Mesothelial cell of epicardium (in vitro differentiated cells): ENCODE measurements around the gene CPXM2. TPM values are rescaled to one million over a fixed set of nuclear protein-coding genes. Genes with fewer than 3 reads are reported as not detected.

ENCODE experiments used
- DNase-seq, 2 experiments: peaks; one replicate each; pipeline ENCODE4 v3.0.0; 2021; ENCODE audit warnings: low spot score in 2 of 2; ENCODE audit not compliant: unreplicated experiment in 2 of 2
- H3K27ac Mint-ChIP-seq: 2 replicates; pipeline ENCODE4 v1.8.0; 2021; ENCODE audit warnings: mixed read lengths
- H3K27me3 Mint-ChIP-seq: 2 replicates; pipeline ENCODE4 v1.8.0; 2021; ENCODE audit warnings: low read depth, mixed read lengths
- H3K36me3 Mint-ChIP-seq: 2 replicates; pipeline ENCODE4 v1.8.0; 2021; ENCODE audit warnings: mixed read lengths
- H3K4me1 Mint-ChIP-seq: 2 replicates; pipeline ENCODE4 v1.8.0; 2021; ENCODE audit warnings: mixed read lengths
- H3K4me3 Mint-ChIP-seq: 2 replicates; pipeline ENCODE4 v1.8.0; 2021; ENCODE audit warnings: mild to moderate bottlenecking, moderate library complexity, mixed read lengths
- H3K9me3 Mint-ChIP-seq: 2 replicates; pipeline ENCODE4 v1.8.0; 2021; ENCODE audit warnings: mixed read lengths
- total RNA-seq: library from RNA; stranded (reverse); gene quantifications from 3 replicates; pipeline ENCODE4 v1.2.1, GENCODE V29; 2021
- TF ChIP-seq, protein P1 (sequence below): fragments of 200-600 bp; sonication (generic); IDR thresholded peaks from one replicate; pipeline ENCODE4 v1.5.0; 2021; ENCODE audit warnings: antibody characterized with exemption; ENCODE audit not compliant: unreplicated experiment

CPXM2 gene
- total RNA-seq, 1 donor from 2014 or later: 0.92 TPM

DNA sequence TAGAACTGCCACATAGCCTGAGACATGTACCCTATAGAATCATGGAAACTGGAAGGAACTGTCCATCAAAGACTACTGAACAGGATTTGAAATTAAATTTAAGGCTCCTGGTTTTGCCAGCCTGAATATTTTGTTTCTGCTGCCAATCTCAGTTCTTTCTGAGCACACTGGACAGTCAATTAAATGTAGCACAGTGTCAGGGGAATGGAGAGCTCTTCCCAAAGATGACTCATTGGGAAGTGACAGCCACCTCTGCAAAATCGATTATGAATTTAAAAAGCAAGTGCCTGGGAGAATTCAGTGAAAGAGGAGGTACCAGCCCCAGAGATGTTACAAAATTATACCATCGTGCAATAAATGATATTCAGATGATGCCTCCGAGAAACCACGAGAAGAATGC lies 47.8 kb downstream of the CPXM2 start:
- DNase-seq: no peak
- Mint-ChIP-seq H3K4me1 (peaks cover 1% of the 10 kb centered on the region), H3K27me3 (peaks cover 39% of the 10 kb centered on the region), H3K9me3 (peaks cover 10% of the 10 kb centered on the region), H3K4me3 (no peak overlapping the region), H3K36me3 (no peaks in the 10 kb centered on the region), H3K27ac (no peak overlapping the region)
- TF ChIP-seq, protein P1, sequence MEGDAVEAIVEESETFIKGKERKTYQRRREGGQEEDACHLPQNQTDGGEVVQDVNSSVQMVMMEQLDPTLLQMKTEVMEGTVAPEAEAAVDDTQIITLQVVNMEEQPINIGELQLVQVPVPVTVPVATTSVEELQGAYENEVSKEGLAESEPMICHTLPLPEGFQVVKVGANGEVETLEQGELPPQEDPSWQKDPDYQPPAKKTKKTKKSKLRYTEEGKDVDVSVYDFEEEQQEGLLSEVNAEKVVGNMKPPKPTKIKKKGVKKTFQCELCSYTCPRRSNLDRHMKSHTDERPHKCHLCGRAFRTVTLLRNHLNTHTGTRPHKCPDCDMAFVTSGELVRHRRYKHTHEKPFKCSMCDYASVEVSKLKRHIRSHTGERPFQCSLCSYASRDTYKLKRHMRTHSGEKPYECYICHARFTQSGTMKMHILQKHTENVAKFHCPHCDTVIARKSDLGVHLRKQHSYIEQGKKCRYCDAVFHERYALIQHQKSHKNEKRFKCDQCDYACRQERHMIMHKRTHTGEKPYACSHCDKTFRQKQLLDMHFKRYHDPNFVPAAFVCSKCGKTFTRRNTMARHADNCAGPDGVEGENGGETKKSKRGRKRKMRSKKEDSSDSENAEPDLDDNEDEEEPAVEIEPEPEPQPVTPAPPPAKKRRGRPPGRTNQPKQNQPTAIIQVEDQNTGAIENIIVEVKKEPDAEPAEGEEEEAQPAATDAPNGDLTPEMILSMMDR: no peak

DNA sequence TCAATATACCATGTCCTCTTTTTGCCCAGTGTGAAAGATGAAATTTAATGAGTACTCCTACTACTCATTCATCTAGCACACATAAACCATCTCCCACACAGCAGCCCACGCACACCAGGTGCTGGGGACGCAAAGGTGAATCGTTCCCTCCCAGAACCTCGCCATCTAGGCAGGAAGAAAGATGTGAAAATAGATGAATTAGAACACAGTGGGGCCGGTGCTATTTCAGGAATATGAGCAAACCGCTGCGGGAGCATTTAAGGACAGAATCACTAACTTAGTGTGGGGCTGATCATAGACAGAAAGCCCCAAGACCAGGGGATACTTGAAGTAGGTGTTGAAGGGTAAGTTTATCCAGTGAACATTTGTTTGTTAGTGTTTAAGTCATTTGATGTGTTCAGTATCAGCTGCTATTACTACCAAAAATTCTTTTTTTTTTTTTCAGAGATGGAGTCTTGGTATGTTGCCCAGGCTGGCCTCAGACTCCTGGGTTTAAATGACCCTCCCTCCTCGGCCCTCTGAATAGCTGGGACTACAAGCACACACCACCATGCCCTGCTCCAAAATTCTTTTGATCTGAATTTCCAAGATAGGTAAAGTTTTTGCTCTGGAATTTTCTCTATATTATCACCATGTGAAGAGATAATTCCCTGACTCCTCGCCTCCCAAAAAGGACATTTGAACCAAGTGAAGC lies 48.8 kb downstream of the CPXM2 start:
- DNase-seq: no peak
- Mint-ChIP-seq H3K9me3 (peaks cover 10% of the 10 kb centered on the region), H3K27me3 (peaks cover 46% of the 10 kb centered on the region), H3K36me3 (no peaks in the 10 kb centered on the region), H3K27ac (no peak overlapping the region), H3K4me3 (no peak overlapping the region), H3K4me1 (no peaks in the 10 kb centered on the region)
- TF ChIP-seq, protein P1: no peak

DNA sequence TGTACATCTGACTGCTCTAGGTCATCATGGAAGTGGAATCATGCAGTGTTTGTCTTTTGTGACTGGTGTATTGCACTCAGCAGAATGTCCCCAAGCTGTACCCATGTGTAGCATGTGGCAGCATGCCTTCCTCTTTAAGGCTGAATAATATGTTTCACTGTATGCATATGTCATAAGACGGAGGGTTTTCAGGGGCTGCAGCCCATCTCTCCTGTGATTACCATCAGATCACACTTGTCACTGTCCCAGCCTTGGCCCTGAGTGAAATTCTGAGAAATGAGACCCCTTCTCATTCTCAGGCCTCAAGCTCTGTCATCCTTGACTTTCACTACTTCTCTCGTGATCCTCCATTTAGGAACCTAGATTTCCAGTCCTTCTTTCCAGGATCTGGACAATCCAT lies 50.0 kb downstream of the CPXM2 start:
- Mint-ChIP-seq H3K36me3 (no peaks in the 10 kb centered on the region), H3K27ac (no peak overlapping the region), H3K27me3 (peaks cover 56% of the 10 kb centered on the region), H3K9me3 (peaks cover 10% of the 10 kb centered on the region), H3K4me1 (no peaks in the 10 kb centered on the region), H3K4me3 (no peak overlapping the region)
- no peak for DNase-seq
- TF ChIP-seq, protein P1: no peak

DNA sequence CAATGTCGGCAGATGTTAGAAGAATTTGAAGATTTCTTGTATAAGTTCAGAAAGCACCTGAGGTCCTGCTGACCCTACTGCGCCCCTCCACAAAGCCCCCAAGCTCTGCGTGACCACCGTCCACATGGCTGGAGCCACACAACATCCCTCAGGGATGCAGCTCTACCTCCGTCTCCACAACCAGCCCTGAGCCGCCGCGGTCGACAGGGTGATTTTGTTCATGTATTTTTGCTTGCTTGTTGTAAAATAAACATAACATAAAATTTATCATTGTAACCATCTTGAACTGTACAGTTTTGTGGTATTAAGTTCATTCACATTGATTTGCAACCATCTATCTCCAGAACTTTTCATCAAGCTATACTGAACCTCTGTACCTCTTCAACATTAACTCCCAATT lies 50.5 kb downstream of the CPXM2 start:
- Mint-ChIP-seq H3K4me1 (no peaks in the 10 kb centered on the region), H3K27me3 (peaks cover 61% of the 10 kb centered on the region), H3K27ac (no peak overlapping the region), H3K9me3 (peaks cover 10% of the 10 kb centered on the region), H3K4me3 (no peak overlapping the region), H3K36me3 (no peaks in the 10 kb centered on the region)
- no peak for DNase-seq
- TF ChIP-seq, protein P1: no peak

DNA sequence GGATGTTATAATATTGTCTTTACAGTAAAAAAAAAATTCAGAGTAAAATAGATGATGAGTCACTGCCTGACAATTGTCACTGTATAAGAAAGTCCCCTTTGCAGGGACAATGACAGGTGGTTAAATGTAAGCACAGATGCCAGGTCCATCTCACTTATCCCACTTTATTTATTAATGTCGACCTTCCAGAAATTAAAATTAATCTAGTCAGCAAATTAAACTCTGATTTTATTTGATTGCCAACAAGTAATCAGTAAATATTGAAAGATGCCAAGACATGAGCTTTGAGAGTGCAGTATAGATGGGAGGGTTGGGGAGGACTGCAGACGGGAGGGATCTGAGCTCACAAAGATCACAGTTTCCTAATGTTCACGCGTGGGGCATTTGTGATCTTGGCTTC lies 50.9 kb downstream of the CPXM2 start:
- Mint-ChIP-seq H3K27me3 (peaks cover 63% of the 10 kb centered on the region), H3K9me3 (peaks cover 9% of the 10 kb centered on the region), H3K36me3 (no peaks in the 10 kb centered on the region), H3K4me1 (no peaks in the 10 kb centered on the region), H3K4me3 (no peak overlapping the region), H3K27ac (no peak overlapping the region)
- no peak for DNase-seq
- TF ChIP-seq, protein P1: no peak
